Caco-2 (cell line): ENCODE results near the gene DDX54. TPM values are rescaled to one million over a fixed set of nuclear protein-coding genes. Genes with fewer than 3 reads are reported as not detected.
"Not testable (repeated sequence)": the region's sequence is repeated elsewhere in the genome, so short reads cannot be mapped to it uniquely, and the experiment has no call there.

Experiments used
- BruUV-seq: library from RNA; stranded (reverse); fragments of 400-500 nt; replicated peaks from 2 replicates; lab custom pipeline; 2021; lab: Mats Ljungman, UMichigan
- CTCF ChIA-PET: fragments of 300-600 bp; sonication (Branson Sonifier 250); formaldehyde crosslinking; loops from one replicate; lab custom pipeline; 2022; ENCODE audit warnings: antibody characterized with exemption; lab: Charles Lee
- POLR2A ChIA-PET: fragments of 300-600 bp; sonication (Branson Sonifier 250); formaldehyde crosslinking; loops from one replicate; lab custom pipeline; 2022; ENCODE audit warnings: antibody characterized with exemption; lab: Charles Lee
- DNase-seq, 2 experiments: peaks; one replicate each; pipeline versions ENCODE4 v3.0.0 to v3.0.0-alpha.2; 2020 to 2022
- H3K27me3 ChIP-seq: replicated peaks from 2 replicates; pipeline ENCODE4 v1.6.0; 2011; ENCODE audit warnings: low read length; ENCODE audit not compliant: control insufficient read depth, insufficient read depth
- H3K36me3 ChIP-seq: 2 replicates; pipeline ENCODE4 v1.5.1; 2011; ENCODE audit warnings: low read length; ENCODE audit not compliant: control insufficient read depth, insufficient read depth
- H3K4me1 ChIP-seq: fragments of 250-450 bp; sonication (Bioruptor Pico); 2 replicates; pipeline ENCODE4 v1.5.1; 2020; ENCODE audit warnings: mild to moderate bottlenecking
- H3K4me3 ChIP-seq: 2 replicates; pipeline ENCODE4 v1.5.1; 2011; ENCODE audit warnings: low read depth, mild to moderate bottlenecking, control low read depth, low read length
- H3K9me3 ChIP-seq: fragments of 250-450 bp; sonication (Bioruptor Pico); 2 replicates; pipeline ENCODE4 v1.5.1; 2020; ENCODE audit warnings: mild to moderate bottlenecking, moderate library complexity
- H3K27ac Mint-ChIP-seq: one replicate; pipeline ENCODE4 v1.8.0; 2022; ENCODE audit warnings: mixed read lengths; ENCODE audit not compliant: unreplicated experiment
- H3K27me3 Mint-ChIP-seq: one replicate; pipeline ENCODE4 v1.8.0; 2022; ENCODE audit warnings: mixed read lengths; ENCODE audit not compliant: insufficient read depth, unreplicated experiment
- H3K36me3 Mint-ChIP-seq: one replicate; pipeline ENCODE4 v1.8.0; 2022; ENCODE audit warnings: mild to moderate bottlenecking, mixed read lengths; ENCODE audit not compliant: insufficient read depth, unreplicated experiment
- H3K4me1 Mint-ChIP-seq: one replicate; pipeline ENCODE4 v1.8.0; 2022; ENCODE audit warnings: low read depth, mixed read lengths; ENCODE audit not compliant: unreplicated experiment
- H3K4me3 Mint-ChIP-seq: one replicate; pipeline ENCODE4 v1.8.0; 2022; ENCODE audit warnings: mild to moderate bottlenecking, moderate library complexity, mixed read lengths; ENCODE audit not compliant: unreplicated experiment
- H3K9me3 Mint-ChIP-seq: one replicate; pipeline ENCODE4 v1.8.0; 2022; ENCODE audit warnings: mixed read lengths; ENCODE audit not compliant: unreplicated experiment
- CTCF ChIP-seq, 2 experiments: fragments of 200-600 bp in 1 of 2; IDR thresholded peaks; 1 replicate in 1 of 2; 2 replicates in 1 of 2; pipeline versions ENCODE4 v1.5.1 to v1.8.0; 2011 to 2022; ENCODE audit warnings: antibody characterized with exemption in 1 of 2, control low read depth in 1 of 2, inconsistent platforms in 1 of 2, low read depth in 1 of 2, low read length in 1 of 2, mild to moderate bottlenecking in 1 of 2, moderate library complexity in 1 of 2; ENCODE audit not compliant: insufficient read depth in 1 of 2, severe bottlenecking in 1 of 2, unreplicated experiment in 1 of 2
- intact Hi-C: fragments of 100-400 bp; cut with micrococcal nuclease; formaldehyde crosslinking; loops from one replicate; pipeline ENCODE4 v1.10.0; 2022; ENCODE audit not compliant: unreplicated experiment
- total RNA-seq: library from RNA; stranded (reverse); gene quantifications from 2 replicates; pipeline ENCODE4 v1.2.3, GENCODE V29; 2022

Gene DDX54
- total RNA-seq, 1 experiment from 2014 or later: 110 TPM

DNA sequence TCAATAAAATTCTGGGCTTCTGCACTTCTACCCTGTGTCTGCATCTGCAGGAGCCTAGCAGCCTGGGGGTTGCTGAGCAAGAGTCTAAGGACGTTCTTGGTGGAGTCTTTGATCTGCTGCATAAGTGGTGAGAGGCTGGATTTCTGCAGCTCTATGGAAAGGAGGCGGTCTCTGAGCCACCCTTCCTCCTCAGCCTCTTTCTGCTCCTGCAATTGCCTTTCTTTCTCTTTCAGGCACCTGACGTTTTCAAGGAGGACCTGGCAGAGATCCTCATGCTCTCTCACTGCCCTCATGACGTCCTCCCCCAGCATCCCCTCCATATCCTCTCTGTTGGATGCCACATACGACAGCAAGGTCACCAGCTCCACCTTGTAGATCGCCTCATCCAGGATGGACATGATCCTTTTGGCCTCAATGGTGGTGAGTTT lies 22.3 kb upstream of the DDX54 start:
- no TSS peak for BruUV-seq
- Histone ChIP-seq H3K4me3 (no peak overlapping the region), H3K27me3 (no peaks in the 10 kb centered on the region), H3K4me1 (no peaks in the 10 kb centered on the region), H3K9me3 (no peaks in the 10 kb centered on the region), H3K36me3 (no peaks in the 10 kb centered on the region)
- CTCF ChIA-PET: no interaction called here
- TF ChIP-seq CTCF (IDR thresholded peaks at IDR 0.05; ENCODE audit: insufficient read depth in 1 of 2, low read depth in 1 of 2, low read length in 1 of 2, severe bottlenecking in 1 of 2, unreplicated experiment in 1 of 2): no peak
- intact Hi-C loops: no loop called here
- no peak overlapping the region for H3K27ac Mint-ChIP-seq
- H3K9me3 Mint-ChIP-seq: no peaks in the 10 kb centered on the region
- no peak overlapping the region for H3K4me3 Mint-ChIP-seq
- H3K27me3 Mint-ChIP-seq: no peaks in the 10 kb centered on the region
- POLR2A ChIA-PET: no interaction called here
- DNase-seq: no peak
- H3K36me3 Mint-ChIP-seq: no peaks in the 10 kb centered on the region
- H3K4me1 Mint-ChIP-seq: no peaks in the 10 kb centered on the region

DNA sequence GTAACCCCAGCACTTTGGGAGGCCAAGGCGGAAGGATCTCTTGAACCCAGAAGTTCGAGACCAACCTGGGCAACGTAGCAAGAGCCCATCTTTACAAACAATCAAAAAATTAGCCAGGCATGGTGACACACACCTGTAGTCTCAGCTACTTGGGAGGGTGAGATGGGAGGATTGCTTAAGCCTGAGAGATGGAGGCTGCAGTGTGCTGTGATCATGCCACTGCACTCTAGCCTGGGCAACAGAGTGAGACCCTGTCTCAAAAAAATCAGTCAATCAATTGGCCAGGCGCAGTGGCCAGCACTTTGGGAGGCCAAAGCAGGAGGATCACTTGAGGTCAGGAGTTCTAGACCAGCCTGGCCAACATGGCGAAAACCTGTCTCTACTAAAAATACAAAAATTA lies 21.5 kb upstream of the DDX54 start:
- H3K4me3 ChIP-seq, CTCF ChIA-PET, H3K9me3 ChIP-seq, H3K36me3 Mint-ChIP-seq, H3K36me3 ChIP-seq, H3K4me1 Mint-ChIP-seq, H3K4me1 ChIP-seq, H3K9me3 Mint-ChIP-seq, H3K4me3 Mint-ChIP-seq, BruUV-seq, DNase-seq, H3K27me3 ChIP-seq, intact Hi-C loops, H3K27me3 Mint-ChIP-seq, H3K27ac Mint-ChIP-seq, POLR2A ChIA-PET: not testable (repeated sequence)

DNA sequence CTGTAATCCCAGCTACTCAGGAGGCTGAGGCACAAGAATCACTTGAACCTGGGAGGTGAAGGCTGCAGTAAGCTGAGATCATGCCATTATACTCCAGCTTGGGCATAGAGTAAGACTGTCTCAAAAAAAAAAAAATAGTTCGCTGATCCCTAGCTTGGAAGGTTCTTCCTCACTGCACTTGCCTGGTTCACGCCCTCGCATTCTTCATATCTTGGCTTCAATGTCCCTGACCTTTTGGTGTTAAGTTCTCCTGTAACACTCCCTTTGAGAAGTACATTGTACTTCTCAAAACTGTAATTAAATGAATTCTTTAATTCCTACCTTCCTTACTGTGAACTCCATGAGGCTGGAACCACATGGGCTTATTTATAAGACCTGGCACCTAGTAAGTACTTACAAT lies 19.5 kb upstream of the DDX54 start:
- Mint-ChIP-seq H3K9me3 (no peaks in the 10 kb centered on the region), H3K27me3 (no peaks in the 10 kb centered on the region), H3K4me3 (no peak overlapping the region), H3K36me3 (no peaks in the 10 kb centered on the region), H3K27ac (no peak overlapping the region), H3K4me1 (no peaks in the 10 kb centered on the region)
- POLR2A ChIA-PET: interaction anchor here (0.9 kb wide), 1 partner anchor 41 kb away, joined by 4 read pairs; no protein-coding TSS in a partner anchor
- Histone ChIP-seq H3K36me3 (no peaks in the 10 kb centered on the region), H3K4me3 (no peak overlapping the region), H3K9me3 (no peaks in the 10 kb centered on the region), H3K27me3 (no peaks in the 10 kb centered on the region), H3K4me1 (no peaks in the 10 kb centered on the region)
- CTCF ChIA-PET: no interaction called here
- no peak for DNase-seq
- intact Hi-C loops: no loop called here
- BruUV-seq: no TSS peak
- no peak for TF ChIP-seq CTCF (IDR thresholded peaks at IDR 0.05; ENCODE audit: insufficient read depth in 1 of 2, low read depth in 1 of 2, low read length in 1 of 2, severe bottlenecking in 1 of 2, unreplicated experiment in 1 of 2)
